NK-92 treated with Interleukin-12 subunit alpha and Interleukin-12 subunit beta, amount 100 ng/mL, for 24 hours (cell line): ENCODE measurements around the gene PRDX1.
"Not testable (repeated sequence)": the region's sequence is repeated elsewhere in the genome, so short reads cannot be mapped to it uniquely, and the experiment has no call there.

Source experiments
- DNase-seq: peaks from one replicate; lab custom pipeline; 2025; lab: John Stamatoyannopoulos, UW

PRDX1 gene

GRCh38 chr1:45503462-45504360 lies 18.0 kb downstream of the PRDX1 start:
- DNase-seq = no peak

GRCh38 chr1:45501505-45501859 lies 20.2 kb downstream of the PRDX1 start:
- no peak for DNase-seq

- no peak for DNase-seq
Observed at GRCh38 chr1:45499415-45499769, 22.3 kb downstream of the PRDX1 start.

GRCh38 chr1:45498279-45498678 lies 23.4 kb downstream of the PRDX1 start:
- no peak for DNase-seq

GRCh38 chr1:45493116-45493697 lies 28.5 kb downstream of the PRDX1 start:
- peak; percentile 22 for DNase-seq

- DNase-seq = no peak
Observed at GRCh38 chr1:45492691-45493090, 29.0 kb downstream of the PRDX1 start.

GRCh38 chr1:45491487-45492260 lies 30.0 kb downstream of the PRDX1 start:
- DNase-seq = no peak

- peak; percentile 92 for DNase-seq
Observed at GRCh38 chr1:45490626-45491486, 30.8 kb downstream of the PRDX1 start, which contains the start of gene TESK2. TSS of gene TESK2 (minus strand) at chr1:45491163. CDS start at chr1:45457785, 33,378 bp downstream.

GRCh38 chr1:45490121-45490625 lies 31.5 kb downstream of the PRDX1 start:
- DNase-seq = no peak

GRCh38 chr1:45489379-45489778 lies 32.3 kb downstream of the PRDX1 start:
- not testable (repeated sequence) for DNase-seq

GRCh38 chr1:45488666-45489377 lies 32.9 kb downstream of the PRDX1 start:
- DNase-seq = no peak

GRCh38 chr1:45485949-45486348 lies 35.7 kb downstream of the PRDX1 start:
- DNase-seq = no peak

GRCh38 chr1:45479039-45479748 lies 42.5 kb downstream of the PRDX1 start:
- DNase-seq = no peak

- no peak for DNase-seq
Observed at GRCh38 chr1:45478121-45478814, 43.4 kb downstream of the PRDX1 start.

- DNase-seq = no peak
Observed at GRCh38 chr1:45477646-45478045, 44.0 kb downstream of the PRDX1 start.

GRCh38 chr1:45474194-45474593 lies 47.5 kb downstream of the PRDX1 start:
- not testable (repeated sequence) for DNase-seq

- no peak for DNase-seq
Observed at GRCh38 chr1:45473302-45473701, 48.4 kb downstream of the PRDX1 start.

GRCh38 chr1:45470306-45470798 lies 51.3 kb downstream of the PRDX1 start:
- DNase-seq = no peak

- DNase-seq = not testable (repeated sequence)
Observed at GRCh38 chr1:45467353-45467752, 54.3 kb downstream of the PRDX1 start.
